ENCODE results near the gene YAP1.

YAP1 gene

DNA sequence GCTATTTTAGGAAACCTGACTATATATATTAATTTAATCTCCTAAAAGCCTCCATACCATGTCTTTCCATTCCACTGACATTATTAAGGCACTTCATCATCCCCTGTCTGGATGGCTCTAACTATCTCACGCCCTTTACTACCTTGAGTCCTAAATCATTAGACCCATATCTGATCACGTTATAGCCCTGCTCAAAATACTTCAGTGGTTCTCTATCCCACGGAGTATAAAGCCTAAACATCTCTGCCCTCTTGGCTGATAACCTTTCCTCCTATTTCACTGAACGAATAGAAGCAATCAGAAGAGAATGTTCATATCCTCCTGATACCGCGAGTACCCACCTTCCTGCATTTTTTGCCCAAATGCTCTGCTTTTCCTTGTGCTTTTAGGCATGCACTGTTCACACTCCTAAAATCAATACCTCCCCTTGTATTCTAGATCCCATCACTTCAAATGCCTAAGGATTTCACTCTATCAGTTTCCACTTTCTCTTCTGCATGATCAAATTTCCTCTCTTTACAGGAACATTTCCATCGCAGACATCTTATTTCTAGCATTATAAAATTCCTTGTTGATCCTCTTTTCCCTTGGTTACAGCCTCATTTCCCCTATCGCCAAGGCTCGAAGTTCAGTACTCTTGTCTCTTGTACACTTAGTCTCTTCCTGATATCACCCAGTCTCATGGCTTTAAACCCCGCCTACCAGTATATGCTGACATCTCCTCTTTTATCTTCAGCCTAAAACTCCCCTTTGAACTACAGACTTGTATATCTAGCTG, 162.0 kb downstream of the YAP1 start:
- Mint-ChIP-seq H3K27me3 (peaks cover 7% of the 10 kb centered on the region), H3K4me3 (no peak overlapping the region), H3K27ac (no peak overlapping the region)

DNA sequence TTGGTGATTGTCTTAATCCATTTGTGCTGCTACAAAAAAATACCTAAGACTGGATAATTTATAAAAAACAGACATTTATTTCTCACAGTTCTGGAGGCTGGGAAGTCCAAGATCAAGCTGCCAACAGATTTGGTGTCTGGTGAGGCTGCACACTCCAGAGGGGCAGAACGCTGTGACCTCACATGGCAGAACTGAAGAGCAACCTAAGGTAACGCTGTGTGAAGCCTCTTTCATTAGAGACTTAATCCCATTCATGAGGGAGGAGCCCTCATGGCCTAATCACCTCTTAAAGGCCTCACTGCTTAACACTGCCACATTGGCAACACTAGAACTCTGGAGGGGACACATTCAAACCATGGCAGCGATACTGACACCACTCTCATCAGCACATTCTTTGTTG, 164.4 kb downstream of the YAP1 start:
- Mint-ChIP-seq H3K9me3 (ENCODE audit: low read depth) (no peaks in the 10 kb centered on the region), H3K27me3 (peaks cover 7% of the 10 kb centered on the region), H3K4me1 (ENCODE audit: low read depth) (peaks cover 21% of the 10 kb centered on the region), H3K36me3 (peaks cover 2% of the 10 kb centered on the region), H3K27ac (no peak overlapping the region), H3K4me3 (no peak overlapping the region)

More for the DNA sequence above, 162.0 kb downstream of the YAP1 start:
- Mint-ChIP-seq H3K36me3 (peaks cover 2% of the 10 kb centered on the region), H3K4me1 (ENCODE audit: low read depth) (peaks cover 31% of the 10 kb centered on the region), H3K9me3 (ENCODE audit: low read depth) (no peaks in the 10 kb centered on the region)

DNA sequence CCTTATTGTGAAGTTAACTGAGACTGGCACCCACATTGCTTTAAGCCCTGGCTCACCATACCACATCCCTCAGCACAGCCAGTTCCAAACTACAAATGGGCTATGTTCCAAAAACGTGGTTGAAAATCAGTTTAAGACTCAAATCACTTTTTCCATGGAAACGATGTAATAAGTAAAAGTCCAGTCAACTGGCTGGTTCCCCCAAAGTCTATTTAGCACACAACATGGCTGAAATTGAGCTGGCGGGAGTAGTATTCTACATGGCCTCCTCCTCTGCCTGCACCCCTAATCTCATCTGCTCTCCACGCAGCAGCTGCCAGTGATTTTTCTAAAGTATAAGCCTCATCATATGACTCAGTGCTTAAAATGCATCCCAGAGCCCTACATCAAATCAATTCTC, 166.1 kb downstream of the YAP1 start:
- Mint-ChIP-seq H3K4me1 (ENCODE audit: low read depth) (peaks cover 13% of the 10 kb centered on the region), H3K9me3 (ENCODE audit: low read depth) (no peaks in the 10 kb centered on the region), H3K27me3 (peaks cover 7% of the 10 kb centered on the region), H3K4me3 (no peak overlapping the region), H3K36me3 (peaks cover 2% of the 10 kb centered on the region), H3K27ac (no peak overlapping the region)

DNA sequence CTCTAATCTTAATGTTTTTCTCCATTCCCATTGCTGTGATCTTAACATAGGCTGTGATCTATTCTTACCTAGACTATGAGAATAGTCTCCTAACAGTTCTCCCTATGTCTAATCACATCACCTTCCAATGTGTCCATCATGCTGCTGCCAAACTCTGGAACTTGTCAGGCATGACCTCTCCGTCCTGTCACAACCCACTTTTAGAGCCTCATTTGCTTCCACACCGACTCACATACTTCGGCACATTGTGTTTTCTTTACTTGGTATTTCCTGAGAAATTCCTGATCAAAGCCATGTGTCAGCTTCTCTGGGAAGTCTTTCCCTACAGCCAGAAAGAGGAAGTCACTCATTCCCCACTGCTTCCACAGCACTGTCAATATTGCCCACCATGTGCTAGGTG, 166.5 kb downstream of the YAP1 start:
- Mint-ChIP-seq H3K4me1 (ENCODE audit: low read depth) (peaks cover 11% of the 10 kb centered on the region), H3K36me3 (peaks cover 2% of the 10 kb centered on the region), H3K9me3 (ENCODE audit: low read depth) (no peaks in the 10 kb centered on the region), H3K27ac (no peak overlapping the region), H3K27me3 (peaks cover 7% of the 10 kb centered on the region), H3K4me3 (no peak overlapping the region)

DNA sequence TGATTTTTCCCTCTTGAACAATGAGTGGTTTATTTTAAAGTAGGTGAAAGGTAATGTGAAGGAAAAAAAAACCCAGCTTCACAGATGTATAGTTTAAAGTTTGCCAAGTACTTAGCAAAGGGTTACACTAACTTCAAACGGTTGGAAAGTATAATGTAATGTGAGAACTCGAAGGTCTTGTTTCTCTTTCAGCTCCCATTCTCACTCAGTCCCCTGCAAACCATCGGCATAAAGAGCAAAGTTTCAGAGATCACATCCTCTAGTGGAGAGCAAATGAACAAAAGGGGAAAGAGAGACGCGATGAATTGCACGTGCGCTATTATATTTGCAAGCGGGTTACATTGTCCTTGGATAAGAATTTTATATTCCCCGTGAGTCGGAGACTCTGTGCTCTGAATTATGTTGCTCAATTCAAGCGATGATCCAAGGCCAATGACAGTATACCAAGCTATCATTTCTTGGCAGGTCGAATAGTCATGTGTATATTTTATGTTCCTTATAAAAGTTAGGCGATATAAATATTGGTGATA, 169.5 kb downstream of the YAP1 start:
- H3K4me1 Mint-ChIP-seq (ENCODE audit: low read depth) = peaks cover 7% of the 10 kb centered on the region
- H3K36me3 Mint-ChIP-seq = no peaks in the 10 kb centered on the region
- H3K27me3 Mint-ChIP-seq = peaks cover 7% of the 10 kb centered on the region
- no peaks in the 10 kb centered on the region for H3K9me3 Mint-ChIP-seq (ENCODE audit: low read depth)
- no peak overlapping the region for H3K27ac Mint-ChIP-seq
- H3K4me3 Mint-ChIP-seq = no peak overlapping the region

DNA sequence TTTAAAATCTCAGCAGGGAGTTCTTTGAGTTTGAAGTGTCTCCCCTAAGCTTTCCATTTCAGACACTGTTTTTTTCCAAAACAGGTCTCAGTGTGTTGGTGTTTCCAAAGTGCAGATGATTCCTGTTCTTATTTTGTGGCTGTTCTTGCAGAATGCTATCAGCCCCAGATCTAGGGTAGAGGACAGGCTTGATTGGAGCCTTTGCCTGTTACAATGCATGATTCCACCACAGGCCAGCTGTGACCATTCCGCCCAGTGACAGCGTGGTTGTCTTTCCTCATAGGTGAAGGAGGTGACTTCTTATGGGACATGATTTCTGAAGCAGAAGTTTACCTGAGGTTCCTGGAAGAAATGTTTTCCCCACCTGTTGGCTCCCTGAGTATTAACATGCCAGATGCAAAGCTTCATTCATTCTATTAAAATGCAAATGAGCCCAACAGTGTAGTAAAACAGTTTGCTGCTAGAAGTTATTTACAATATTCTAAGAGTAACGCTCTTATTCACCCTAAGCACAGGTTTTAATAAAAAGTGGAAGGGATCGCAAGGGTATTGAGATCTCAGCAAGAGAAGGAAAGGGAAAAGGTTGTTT, 170.1 kb downstream of the YAP1 start:
- Mint-ChIP-seq H3K27ac (no peak overlapping the region), H3K27me3 (peaks cover 7% of the 10 kb centered on the region), H3K4me1 (ENCODE audit: low read depth) (peaks cover 7% of the 10 kb centered on the region), H3K9me3 (ENCODE audit: low read depth) (no peaks in the 10 kb centered on the region), H3K36me3 (no peaks in the 10 kb centered on the region), H3K4me3 (no peak overlapping the region)

All from activated naive CD8-positive, alpha-beta T cell (primary cell).